Esophagus squamous epithelium (tissue), 4 donors: ENCODE data around the gene AGTR1.

ENCODE experiments used
- POLR2A ChIP-seq, 4 donors: fragments of 450-650 bp; IDR thresholded peaks; one replicate each; pipeline ENCODE4 v1.6.1; 2017; ENCODE audit warnings: antibody characterized with exemption in 4 of 4, mild to moderate bottlenecking in 4 of 4, moderate library complexity in 3 of 4
- TF ChIP-seq, protein P1 (sequence below), 6 experiments: fragments of 450-650 bp in 4 of 6; fragments of 200-600 bp in 2 of 6; sonication (generic) in 2 of 6; IDR thresholded peaks; one replicate each; pipeline ENCODE4 v1.5.1; 2016 to 2019; ENCODE audit warnings: antibody characterized with exemption in 6 of 6, mild to moderate bottlenecking in 4 of 6, moderate library complexity in 4 of 6

DNA sequence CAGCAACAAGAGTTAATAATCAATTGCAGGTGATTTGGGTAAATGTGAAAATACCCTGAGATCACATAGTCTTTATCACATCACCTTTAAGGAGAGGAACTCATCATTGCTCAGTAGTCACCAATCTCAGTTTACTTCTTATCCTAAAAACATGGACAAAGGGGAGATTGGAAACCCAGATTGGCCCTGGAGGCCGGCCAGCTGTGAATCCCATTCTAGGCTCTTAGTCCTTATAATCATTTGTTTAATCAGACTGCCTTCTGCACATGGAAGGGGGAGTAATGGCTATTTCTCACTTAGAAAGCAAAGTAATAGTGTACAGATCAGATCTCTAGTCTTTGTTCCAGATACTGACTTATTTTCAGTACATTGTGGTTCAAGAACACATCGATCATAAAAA is 92.7 kb downstream of the AGTR1 start:
- TF ChIP-seq, protein P1, sequence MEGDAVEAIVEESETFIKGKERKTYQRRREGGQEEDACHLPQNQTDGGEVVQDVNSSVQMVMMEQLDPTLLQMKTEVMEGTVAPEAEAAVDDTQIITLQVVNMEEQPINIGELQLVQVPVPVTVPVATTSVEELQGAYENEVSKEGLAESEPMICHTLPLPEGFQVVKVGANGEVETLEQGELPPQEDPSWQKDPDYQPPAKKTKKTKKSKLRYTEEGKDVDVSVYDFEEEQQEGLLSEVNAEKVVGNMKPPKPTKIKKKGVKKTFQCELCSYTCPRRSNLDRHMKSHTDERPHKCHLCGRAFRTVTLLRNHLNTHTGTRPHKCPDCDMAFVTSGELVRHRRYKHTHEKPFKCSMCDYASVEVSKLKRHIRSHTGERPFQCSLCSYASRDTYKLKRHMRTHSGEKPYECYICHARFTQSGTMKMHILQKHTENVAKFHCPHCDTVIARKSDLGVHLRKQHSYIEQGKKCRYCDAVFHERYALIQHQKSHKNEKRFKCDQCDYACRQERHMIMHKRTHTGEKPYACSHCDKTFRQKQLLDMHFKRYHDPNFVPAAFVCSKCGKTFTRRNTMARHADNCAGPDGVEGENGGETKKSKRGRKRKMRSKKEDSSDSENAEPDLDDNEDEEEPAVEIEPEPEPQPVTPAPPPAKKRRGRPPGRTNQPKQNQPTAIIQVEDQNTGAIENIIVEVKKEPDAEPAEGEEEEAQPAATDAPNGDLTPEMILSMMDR (IDR thresholded peaks at IDR 0.05): no peak
- no peak for TF ChIP-seq POLR2A (IDR thresholded peaks at IDR 0.05)
